HG03342 (cell line): Measurements from ENCODE around the gene MBP.
"Not testable (repeated sequence)": the region's sequence is repeated elsewhere in the genome, so short reads cannot be mapped to it uniquely, and the experiment has no call there.

Source experiments
- ATAC-seq: cut with Tn5 transposase; IDR thresholded peaks from one replicate; pipeline ENCODE4 v1.9.1; 2021; ENCODE audit warnings: mild to moderate bottlenecking, moderate library complexity; ENCODE audit not compliant: unreplicated experiment

MBP gene

DNA sequence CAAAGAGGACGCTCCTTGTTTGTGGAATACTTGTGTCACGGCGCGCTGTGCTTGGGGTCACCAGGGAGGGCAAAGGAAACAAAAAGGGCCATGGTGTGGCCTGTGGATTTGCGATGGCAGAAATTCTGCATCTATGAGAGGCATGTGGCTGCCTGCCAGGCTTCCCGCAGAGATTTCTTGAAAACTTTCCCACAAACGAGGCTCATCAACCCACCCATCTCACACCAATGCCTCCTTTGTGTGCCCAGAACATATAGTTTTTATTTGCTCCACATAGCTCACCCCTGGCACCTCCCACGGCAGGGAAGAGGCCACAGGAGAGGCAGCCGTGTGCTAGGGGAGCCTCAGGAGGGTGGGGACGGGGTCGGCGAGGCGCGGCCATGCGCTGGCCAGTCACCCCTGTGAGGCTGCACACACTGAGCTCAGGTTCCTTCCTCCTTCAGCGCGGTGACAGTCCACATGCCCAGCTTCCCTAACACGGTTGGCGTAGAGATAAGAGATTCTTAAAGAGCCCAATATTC lies 100.3 kb downstream of the MBP start:
- no peak for ATAC-seq

DNA sequence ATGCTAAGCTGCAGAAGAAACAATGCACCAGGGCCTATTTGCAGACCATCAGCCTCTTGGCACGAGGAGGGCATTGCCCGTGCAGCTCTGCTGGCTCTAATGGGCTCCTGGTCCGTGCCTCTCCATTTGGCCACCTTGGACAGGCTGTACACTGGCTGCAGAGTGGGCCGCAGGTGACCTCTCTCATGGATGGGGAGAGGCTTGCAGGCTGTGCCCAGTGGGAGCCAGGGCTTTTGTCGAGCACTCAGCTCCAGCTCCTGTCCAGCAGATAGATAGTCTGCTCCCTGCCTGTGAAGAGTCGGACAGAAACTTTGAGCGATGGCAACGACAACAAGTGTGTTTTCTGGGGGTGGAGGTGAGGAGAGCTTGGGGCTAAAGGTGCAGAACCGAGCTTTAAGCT lies 100.9 kb downstream of the MBP start:
- no peak for ATAC-seq

DNA sequence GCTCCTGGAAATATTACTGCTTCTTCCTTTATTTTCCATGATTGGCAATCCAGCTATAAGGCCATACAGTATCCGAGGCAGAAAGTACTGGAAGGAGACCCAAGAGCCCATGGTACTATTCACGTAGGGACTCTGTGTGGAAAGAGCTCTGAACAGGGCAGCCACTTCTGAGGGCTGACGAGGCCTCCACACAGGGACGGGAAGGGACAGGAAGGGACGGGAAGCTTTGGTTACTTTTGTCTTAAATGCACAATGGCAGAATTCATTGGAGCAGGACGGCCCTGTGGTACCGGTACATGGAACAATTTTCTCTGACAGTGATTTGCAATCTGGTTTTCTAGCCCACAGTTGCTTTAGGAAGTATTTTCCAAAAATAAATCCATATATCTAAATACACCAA lies 102.4 kb downstream of the MBP start:
- ATAC-seq, result no peak

GRCh38 chr18:77025831-77026363 lies 106.7 kb downstream of the MBP start:
- no peak for ATAC-seq

DNA sequence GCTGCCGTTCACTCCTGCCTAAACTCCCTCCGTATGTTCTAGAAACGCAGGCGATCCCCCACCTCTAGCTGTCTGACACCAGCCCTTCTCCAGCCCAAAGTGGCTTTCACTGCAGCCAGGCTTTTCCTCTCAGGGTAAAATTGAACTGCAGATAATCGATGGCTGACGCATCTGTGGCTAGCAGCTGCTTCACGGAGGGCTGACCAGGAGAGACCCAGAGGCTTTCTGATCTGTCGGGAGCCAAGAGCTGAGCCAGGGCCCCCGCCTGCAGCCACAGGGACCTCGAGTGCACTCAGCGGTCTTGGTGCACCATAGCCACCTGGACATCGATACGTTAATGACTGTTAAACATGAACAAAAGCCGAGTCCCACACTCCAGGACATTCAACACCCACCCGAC lies 107.5 kb downstream of the MBP start:
- no peak for ATAC-seq

GRCh38 chr18:77024476-77024875 lies 108.1 kb downstream of the MBP start:
- no peak for ATAC-seq

GRCh38 chr18:77023102-77023782 lies 109.3 kb downstream of the MBP start:
- no peak for ATAC-seq

- ATAC-seq, result no peak
Measured at GRCh38 chr18:77022556-77022955, 110.0 kb downstream of the MBP start.

DNA sequence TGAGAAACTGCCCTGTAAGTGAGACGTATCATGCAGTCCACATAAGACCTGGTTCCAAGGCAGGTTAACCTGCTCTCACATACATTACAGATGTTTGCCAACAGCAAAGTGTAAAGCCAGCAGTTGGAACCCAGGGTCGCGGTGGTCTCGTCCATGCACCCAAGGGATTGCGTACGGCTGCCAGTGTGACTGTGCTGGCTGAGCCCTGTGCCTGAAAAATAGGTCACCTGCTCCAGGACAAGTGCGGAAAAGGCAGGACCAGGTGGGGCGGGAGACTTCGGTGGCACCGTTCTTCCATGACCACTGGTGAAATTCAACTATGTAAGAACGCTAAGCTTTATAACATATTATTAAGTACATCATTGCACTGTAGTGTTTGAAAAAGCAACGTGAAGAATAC lies 110.5 kb downstream of the MBP start:
- ATAC-seq, result no peak

DNA sequence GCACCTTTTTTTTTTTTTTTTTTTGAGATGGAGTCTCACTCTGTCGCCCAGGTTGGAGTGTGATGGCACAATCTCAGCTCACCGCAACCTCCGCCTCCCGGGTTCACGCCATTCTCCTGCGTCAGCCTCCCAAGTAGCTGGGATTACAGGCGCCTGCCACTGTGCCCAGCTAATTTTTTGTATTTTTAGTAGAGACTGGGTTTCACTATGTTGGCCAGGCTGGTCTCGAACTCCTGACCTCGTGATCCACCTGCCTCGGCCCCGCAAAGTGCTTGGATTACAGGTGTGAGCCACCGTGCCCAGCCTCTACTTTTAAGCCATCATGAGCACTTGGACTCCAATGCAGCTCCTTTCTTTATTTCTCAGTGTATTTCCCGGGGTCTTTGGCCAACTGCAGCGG lies 111.1 kb downstream of the MBP start:
- not testable (repeated sequence) for ATAC-seq

DNA sequence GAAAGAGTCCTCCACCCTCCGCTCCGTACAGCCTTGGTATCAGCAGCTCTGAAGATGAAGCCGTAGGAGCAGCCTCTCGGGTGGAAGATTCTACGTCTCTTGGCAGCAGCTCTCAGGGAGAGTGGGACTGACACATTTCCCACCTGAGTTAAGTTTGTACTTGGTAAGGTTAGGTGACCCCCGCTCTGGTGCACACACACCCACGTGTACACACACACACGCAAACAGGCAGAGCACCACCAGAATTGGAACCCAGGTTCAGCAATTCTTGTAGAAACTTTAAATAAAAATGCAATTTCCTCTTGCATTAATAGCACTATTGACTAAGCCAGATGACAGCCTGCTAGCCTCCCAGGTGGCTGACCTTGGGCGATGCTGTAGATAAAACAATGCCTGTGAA lies 111.5 kb downstream of the MBP start:
- no peak for ATAC-seq

DNA sequence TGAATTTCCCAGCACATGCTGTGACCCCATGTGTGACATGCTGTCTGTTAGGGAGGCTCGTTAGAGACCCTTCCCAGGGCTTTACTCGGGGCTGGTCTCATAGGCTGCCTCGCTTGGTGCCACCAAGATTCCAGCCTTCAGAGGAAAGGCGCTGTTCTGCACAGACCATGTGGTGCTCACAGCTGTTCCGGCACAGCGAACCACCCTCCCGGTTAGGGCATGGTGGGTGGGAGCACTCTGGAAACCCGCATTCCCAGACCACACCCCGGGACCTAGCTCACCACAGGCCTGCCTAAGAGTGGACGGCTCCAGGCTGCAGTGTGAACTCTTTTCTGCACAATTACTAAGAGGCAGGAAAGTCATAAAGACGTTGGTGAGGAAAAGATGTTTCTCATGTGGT lies 112.0 kb downstream of the MBP start:
- ATAC-seq, result no peak

DNA sequence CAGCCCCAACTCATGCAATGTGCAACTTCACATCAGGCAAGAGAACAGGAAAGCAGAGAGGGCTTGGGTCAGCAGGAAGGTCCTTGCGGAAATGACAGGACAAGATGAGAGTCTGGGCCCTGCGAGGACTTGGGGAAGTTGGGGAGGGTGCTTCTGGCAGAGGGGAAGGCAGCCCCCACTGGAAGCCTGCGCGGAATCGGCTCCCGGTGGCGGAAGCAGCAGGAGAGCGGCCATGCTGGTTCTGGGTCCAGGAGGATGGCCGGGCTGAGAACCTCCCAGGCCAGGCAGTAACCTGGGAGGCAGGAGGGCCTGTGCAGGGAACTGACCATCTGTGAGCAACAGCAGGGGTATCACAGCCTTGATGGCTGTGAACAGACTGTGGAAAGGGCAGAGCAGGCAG lies 112.9 kb downstream of the MBP start:
- no peak for ATAC-seq

- ATAC-seq, result not testable (repeated sequence)
Measured at GRCh38 chr18:77018650-77019049, 113.9 kb downstream of the MBP start.

GRCh38 chr18:77017355-77017754 lies 115.2 kb downstream of the MBP start:
- ATAC-seq, result no peak

- no peak for ATAC-seq
Measured at GRCh38 chr18:77016936-77017335, 115.6 kb downstream of the MBP start.

GRCh38 chr18:77015771-77016710 lies 116.5 kb downstream of the MBP start:
- no peak for ATAC-seq

GRCh38 chr18:77015169-77015568 lies 117.4 kb downstream of the MBP start:
- ATAC-seq, result no peak

- ATAC-seq, result no peak
Measured at GRCh38 chr18:77014538-77014937, 118.0 kb downstream of the MBP start.

- no peak for ATAC-seq
Measured at GRCh38 chr18:77013811-77014521, 118.6 kb downstream of the MBP start.
